Right atrium auricular region (tissue), 2 donors: ENCODE results near the gene ADAM21. TPM values are rescaled to one million over a fixed set of nuclear protein-coding genes. Genes with fewer than 3 reads are reported as not detected.
"Not testable (repeated sequence)": the region's sequence is repeated elsewhere in the genome, so short reads cannot be mapped to it uniquely, and the experiment has no call there.

Source experiments
- DNase-seq: peaks from one replicate; pipeline ENCODE4 v3.0.0-alpha.2; 2019; ENCODE audit warnings: low spot score
- H3K27ac ChIP-seq, 2 donors: fragments of 200-600 bp; sonication (generic); 1 replicate in 1 of 2; 2 replicates in 1 of 2; pipeline ENCODE4 v1.5.1; 2016 to 2019
- H3K27me3 ChIP-seq, 2 donors: fragments of 200-600 bp; sonication (generic); one replicate each; pipeline versions ENCODE4 v1.5.1 to v1.6.0; 2017 to 2019
- H3K36me3 ChIP-seq: fragments of 200-600 bp; sonication (generic); one replicate; pipeline ENCODE4 v1.5.1; 2016
- H3K4me1 ChIP-seq, 2 donors: fragments of 200-600 bp; sonication (generic); one replicate each; pipeline versions ENCODE4 v1.5.1 to v1.6.0; 2017 to 2019
- H3K4me3 ChIP-seq, 2 donors: fragments of 200-600 bp; sonication (generic); 1 replicate in 1 of 2; 2 replicates in 1 of 2; pipeline ENCODE4 v1.5.1; 2017 to 2019; ENCODE audit warnings: mild to moderate bottlenecking in 1 of 2, moderate library complexity in 1 of 2
- H3K9me3 ChIP-seq, 2 donors: fragments of 200-600 bp; sonication (generic); one replicate each; pipeline ENCODE4 v1.5.1; 2019
- CTCF ChIP-seq, 2 donors: fragments of 200-600 bp; sonication (generic); IDR thresholded peaks; one replicate each; pipeline ENCODE4 v1.5.1; 2019; ENCODE audit warnings: antibody characterized with exemption in 2 of 2
- total RNA-seq, 2 donors: library from RNA; depleted of rRNA; stranded (reverse); fragments of >200 nt; gene quantifications; one replicate each; pipeline ENCODE4 v1.1.0, GENCODE V29; 2016

ADAM21 gene
- total RNA-seq = under 1 TPM; 0.35 to 0.41 TPM

- TF ChIP-seq CTCF (IDR thresholded peaks at IDR 0.05) = no peak
- no peaks in the 10 kb centered on the region for H3K36me3 ChIP-seq
Observed at GRCh38 chr14:70451874-70452273, at the start of gene ADAM21. ADAM21 (plus strand) TSS chr14:70452174; CDS start chr14:70457500, 5,326 bp downstream.

GRCh38 chr14:70403335-70403734, 48.6 kb upstream of the ADAM21 start:
- H3K4me1 ChIP-seq, H3K27me3 ChIP-seq, H3K9me3 ChIP-seq, H3K36me3 ChIP-seq, DNase-seq, H3K27ac ChIP-seq, H3K4me3 ChIP-seq: not testable (repeated sequence)

More at GRCh38 chr14:70451874-70452273, at the start of gene ADAM21:
- no peak for DNase-seq
- Histone ChIP-seq H3K9me3 (no peaks in the 10 kb centered on the region), H3K27ac (no peak within 1 kb of the TSS), H3K4me3 (no peak within 1 kb of the TSS), H3K4me1 (no peaks in the 10 kb centered on the region), H3K27me3 (no peaks in the 10 kb centered on the region)

GRCh38 chr14:70406216-70406615, 45.8 kb upstream of the ADAM21 start:
- not testable (repeated sequence) for H3K4me1 ChIP-seq, H3K27ac ChIP-seq, DNase-seq

GRCh38 chr14:70407621-70408020, 44.4 kb upstream of the ADAM21 start:
- H3K27ac ChIP-seq = no peak overlapping the region
- no peak for DNase-seq
- H3K27me3 ChIP-seq = no peaks in the 10 kb centered on the region
- H3K36me3 ChIP-seq = no peaks in the 10 kb centered on the region
- peaks cover 0 to 5% of the 10 kb centered on the region in 2 donors for H3K4me1 ChIP-seq
- no peak overlapping the region for H3K4me3 ChIP-seq
- TF ChIP-seq CTCF (IDR thresholded peaks at IDR 0.05) = no peak
- H3K9me3 ChIP-seq = no peaks in the 10 kb centered on the region

More at GRCh38 chr14:70406216-70406615, 45.8 kb upstream of the ADAM21 start:
- not testable (repeated sequence) for H3K4me3 ChIP-seq, H3K36me3 ChIP-seq, H3K9me3 ChIP-seq, H3K27me3 ChIP-seq

- DNase-seq = no peak
- Histone ChIP-seq H3K9me3 (no peaks in the 10 kb centered on the region), H3K4me3 (peak overlapping the region in 1 of 2 donors; percentile 77), H3K4me1 (peaks cover 0 to 10% of the 10 kb centered on the region in 2 donors), H3K36me3 (no peaks in the 10 kb centered on the region), H3K27ac (no peak overlapping the region), H3K27me3 (no peaks in the 10 kb centered on the region)
- TF ChIP-seq CTCF (IDR thresholded peaks at IDR 0.05) = no peak
Observed at GRCh38 chr14:70415788-70416187, 36.2 kb upstream of the ADAM21 start.

- DNase-seq = no peak
- Histone ChIP-seq H3K27ac (peak overlapping the region; percentile 45 to 71), H3K9me3 (no peaks in the 10 kb centered on the region), H3K4me3 (peak overlapping the region; percentile 63 to 77), H3K27me3 (no peaks in the 10 kb centered on the region), H3K4me1 (peaks cover 0 to 10% of the 10 kb centered on the region in 2 donors), H3K36me3 (no peaks in the 10 kb centered on the region)
- TF ChIP-seq CTCF (IDR thresholded peaks at IDR 0.05) = no peak
Observed at GRCh38 chr14:70416338-70416724, 35.6 kb upstream of the ADAM21 start.

- H3K27me3 ChIP-seq = no peaks in the 10 kb centered on the region
- TF ChIP-seq CTCF (IDR thresholded peaks at IDR 0.05) = no peak
- H3K27ac ChIP-seq = peak within 1 kb of the TSS; percentile 45 to 71
- no peaks in the 10 kb centered on the region for H3K9me3 ChIP-seq
- H3K4me3 ChIP-seq = peak within 1 kb of the TSS; percentile 63 to 77
- no peaks in the 10 kb centered on the region for H3K36me3 ChIP-seq
- peak; percentile 66 for DNase-seq
- H3K4me1 ChIP-seq = peaks cover 0 to 10% of the 10 kb centered on the region in 2 donors
Observed at GRCh38 chr14:70416725-70417349, 35.1 kb upstream of the ADAM21 start, which contains the start of gene SYNJ2BP. SYNJ2BP (minus strand) TSS chr14:70417090; CDS start chr14:70416963, 127 bp downstream.

- not testable (repeated sequence) for H3K27ac ChIP-seq, H3K9me3 ChIP-seq, H3K27me3 ChIP-seq, H3K4me3 ChIP-seq, DNase-seq, H3K36me3 ChIP-seq
- H3K4me1 ChIP-seq = peaks cover 0 to 10% of the 10 kb centered on the region in 2 donors
Observed at GRCh38 chr14:70419270-70419931, 32.6 kb upstream of the ADAM21 start.
